ENCODE data around the gene IL2RA. TPM values are rescaled to one million over a fixed set of nuclear protein-coding genes. Genes with fewer than 3 reads are reported as not detected.

The IL2RA gene
- polyA plus RNA-seq, 1 experiment: not detected

DNA sequence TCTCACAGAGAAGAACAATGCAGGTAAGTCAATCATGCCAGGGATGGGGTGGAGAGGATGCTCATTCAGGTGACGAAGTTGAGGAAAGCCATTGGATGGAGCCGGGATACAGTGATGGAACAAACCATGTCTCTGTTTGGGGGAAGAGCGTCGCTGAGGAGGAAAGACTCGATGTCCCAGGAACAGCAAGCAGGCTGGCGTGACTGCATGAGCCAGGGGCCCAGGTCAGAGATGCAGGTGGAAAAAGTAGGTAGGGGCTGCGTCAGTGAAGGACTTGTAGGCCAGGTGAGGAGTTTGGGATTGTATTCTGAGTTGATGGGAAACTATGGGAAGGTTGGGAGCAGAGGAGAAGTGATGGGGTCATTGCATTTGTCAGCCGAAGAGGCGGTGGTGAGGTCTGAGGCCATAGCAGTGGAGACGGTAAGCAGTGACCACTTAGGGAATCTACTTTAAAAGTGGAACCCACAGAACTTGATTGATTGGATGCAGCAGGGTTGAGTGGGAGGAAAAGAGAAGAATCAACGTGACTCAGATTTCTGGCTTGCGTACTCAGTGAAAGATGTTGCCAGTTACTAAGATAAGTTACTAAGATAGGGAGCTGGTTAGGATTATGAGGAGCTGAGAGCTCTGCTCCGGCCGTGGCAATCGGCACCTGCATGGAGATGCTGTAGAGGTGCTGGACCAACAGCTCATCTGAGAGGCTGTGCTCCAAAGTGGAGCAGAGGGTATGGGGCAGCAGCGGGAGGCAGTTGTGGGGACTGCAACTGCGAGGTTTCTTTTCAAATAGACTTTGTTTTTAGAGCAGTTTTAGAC lies 12.5 kb upstream of the IL2RA start:
- Histone ChIP-seq H3K36me3 (ENCODE audit: control insufficient read depth, insufficient read depth, low read length) (no peaks in the 10 kb centered on the region), H3K4me3 (ENCODE audit: low read depth, low read length) (no peak overlapping the region), H3K27me3 (ENCODE audit: control insufficient read depth, insufficient read depth, low read length) (peaks cover 3% of the 10 kb centered on the region)
- CTCF ChIA-PET: interaction anchor here (0.9 to 3.5 kb wide), 4 partner anchors 12 to 60 kb away, joined by 3 to 23 read pairs (median 10); no protein-coding TSS in a partner anchor
- TF ChIP-seq, protein P1, sequence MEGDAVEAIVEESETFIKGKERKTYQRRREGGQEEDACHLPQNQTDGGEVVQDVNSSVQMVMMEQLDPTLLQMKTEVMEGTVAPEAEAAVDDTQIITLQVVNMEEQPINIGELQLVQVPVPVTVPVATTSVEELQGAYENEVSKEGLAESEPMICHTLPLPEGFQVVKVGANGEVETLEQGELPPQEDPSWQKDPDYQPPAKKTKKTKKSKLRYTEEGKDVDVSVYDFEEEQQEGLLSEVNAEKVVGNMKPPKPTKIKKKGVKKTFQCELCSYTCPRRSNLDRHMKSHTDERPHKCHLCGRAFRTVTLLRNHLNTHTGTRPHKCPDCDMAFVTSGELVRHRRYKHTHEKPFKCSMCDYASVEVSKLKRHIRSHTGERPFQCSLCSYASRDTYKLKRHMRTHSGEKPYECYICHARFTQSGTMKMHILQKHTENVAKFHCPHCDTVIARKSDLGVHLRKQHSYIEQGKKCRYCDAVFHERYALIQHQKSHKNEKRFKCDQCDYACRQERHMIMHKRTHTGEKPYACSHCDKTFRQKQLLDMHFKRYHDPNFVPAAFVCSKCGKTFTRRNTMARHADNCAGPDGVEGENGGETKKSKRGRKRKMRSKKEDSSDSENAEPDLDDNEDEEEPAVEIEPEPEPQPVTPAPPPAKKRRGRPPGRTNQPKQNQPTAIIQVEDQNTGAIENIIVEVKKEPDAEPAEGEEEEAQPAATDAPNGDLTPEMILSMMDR (IDR thresholded peaks at IDR 0.05; ENCODE audit: insufficient read depth, low read depth, low read length): no peak
- no peak for DNase-seq (ENCODE audit: low read depth)
- POLR2A ChIA-PET: no interaction called here

DNA sequence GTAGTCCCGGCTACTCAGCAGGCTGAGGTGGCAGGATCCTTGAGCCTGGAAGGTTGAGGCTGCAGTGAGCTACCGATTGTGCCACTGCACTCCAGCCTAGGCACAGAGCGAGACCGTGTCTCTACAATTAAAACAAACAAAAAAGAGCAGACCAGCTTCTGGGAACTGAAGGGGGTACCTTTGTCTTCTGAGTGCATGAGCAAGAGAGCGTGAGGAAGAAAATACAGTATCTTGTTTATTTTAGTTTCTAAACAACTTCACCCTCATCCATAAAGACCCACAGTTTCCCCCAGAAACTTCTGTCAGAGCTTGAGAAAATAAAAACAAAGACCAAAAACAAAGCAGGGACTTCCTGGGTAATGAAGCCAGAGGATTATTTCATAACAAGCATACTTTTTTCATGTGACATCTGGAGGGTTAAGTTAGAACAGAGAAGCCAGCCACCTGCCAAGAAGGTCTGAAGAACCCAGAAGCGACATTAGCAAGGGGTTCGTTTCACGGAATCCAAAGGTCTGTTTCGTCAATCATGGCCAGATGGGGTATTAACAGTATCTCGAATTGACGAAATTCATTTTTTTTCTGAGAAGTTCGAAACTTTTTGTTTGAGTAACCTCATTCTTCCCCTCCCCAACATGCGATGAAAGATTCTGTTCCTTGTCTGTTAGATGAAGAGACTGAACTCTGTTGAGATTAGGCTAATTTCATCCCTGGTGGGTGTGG lies 10.2 kb upstream of the IL2RA start:
- ChIA-PET CTCF (interaction anchor here (1.0 to 3.5 kb wide), 2 partner anchors 9 to 14 kb away, joined by 3 to 18 read pairs; no protein-coding TSS in a partner anchor), POLR2A (no interaction called here)
- Histone ChIP-seq H3K27me3 (ENCODE audit: control insufficient read depth, insufficient read depth, low read length) (peaks cover 7% of the 10 kb centered on the region), H3K36me3 (ENCODE audit: control insufficient read depth, insufficient read depth, low read length) (no peaks in the 10 kb centered on the region), H3K4me3 (ENCODE audit: low read depth, low read length) (no peak overlapping the region)
- DNase-seq (ENCODE audit: low read depth): no peak
- TF ChIP-seq, protein P1 (IDR thresholded peaks at IDR 0.05; ENCODE audit: insufficient read depth, low read depth, low read length): no peak

DNA sequence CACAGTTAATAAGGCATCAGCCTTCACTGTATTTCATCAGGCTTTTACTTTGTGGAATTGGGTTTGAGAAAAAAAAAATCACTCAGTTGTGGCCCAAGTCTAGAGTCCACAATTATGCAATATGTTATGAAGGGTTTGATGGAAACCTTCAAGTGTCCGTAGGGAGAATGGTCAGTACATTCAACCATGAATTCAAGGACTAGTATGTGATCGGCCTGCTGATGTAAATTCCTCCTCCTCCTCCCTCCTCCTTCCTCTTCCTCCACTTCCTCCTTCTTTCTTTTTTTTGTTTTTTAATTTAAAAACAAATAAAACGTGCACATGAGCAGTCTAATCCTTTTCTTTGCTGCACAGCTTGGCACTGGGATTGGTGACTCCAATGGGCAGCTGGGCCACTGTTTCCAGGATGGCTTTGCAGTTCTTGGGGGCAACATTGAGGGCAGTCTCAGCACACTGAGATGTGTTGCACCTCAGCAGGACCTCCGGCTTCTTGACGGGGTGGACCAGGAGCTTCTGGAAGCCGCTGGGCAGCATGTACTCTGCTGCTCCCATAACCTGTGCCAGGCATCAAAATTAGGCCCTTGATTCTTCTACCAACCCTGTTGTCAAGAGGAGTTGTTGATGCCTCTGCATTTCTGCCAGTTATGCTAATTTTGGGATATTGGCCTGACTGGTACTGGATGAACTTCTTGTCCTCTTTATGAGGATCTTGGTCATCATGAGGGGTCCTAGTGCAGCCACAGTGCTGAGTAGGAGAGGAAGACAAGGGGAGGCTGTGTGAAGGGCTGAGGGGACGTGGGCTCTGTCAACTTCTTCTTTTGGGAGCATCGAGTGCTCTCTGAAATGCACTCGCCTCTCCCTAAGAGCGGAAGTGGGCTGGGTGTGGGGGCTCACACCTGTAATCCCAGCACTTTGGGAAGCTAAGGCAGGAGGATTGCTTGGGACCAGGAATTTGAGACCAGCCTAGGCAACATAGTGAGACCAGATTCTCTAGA lies 9.3 kb upstream of the IL2RA start:
- POLR2A ChIA-PET: no interaction called here
- Histone ChIP-seq H3K36me3 (ENCODE audit: control insufficient read depth, insufficient read depth, low read length) (no peaks in the 10 kb centered on the region), H3K27me3 (ENCODE audit: control insufficient read depth, insufficient read depth, low read length) (peaks cover 7% of the 10 kb centered on the region), H3K4me3 (ENCODE audit: low read depth, low read length) (no peak overlapping the region)
- TF ChIP-seq, protein P1 (IDR thresholded peaks at IDR 0.05; ENCODE audit: insufficient read depth, low read depth, low read length): no peak
- CTCF ChIA-PET: interaction anchor here (1.0 to 3.5 kb wide), 2 partner anchors 10 to 15 kb away, joined by 3 to 18 read pairs; no protein-coding TSS in a partner anchor
- DNase-seq (ENCODE audit: low read depth): no peak

DNA sequence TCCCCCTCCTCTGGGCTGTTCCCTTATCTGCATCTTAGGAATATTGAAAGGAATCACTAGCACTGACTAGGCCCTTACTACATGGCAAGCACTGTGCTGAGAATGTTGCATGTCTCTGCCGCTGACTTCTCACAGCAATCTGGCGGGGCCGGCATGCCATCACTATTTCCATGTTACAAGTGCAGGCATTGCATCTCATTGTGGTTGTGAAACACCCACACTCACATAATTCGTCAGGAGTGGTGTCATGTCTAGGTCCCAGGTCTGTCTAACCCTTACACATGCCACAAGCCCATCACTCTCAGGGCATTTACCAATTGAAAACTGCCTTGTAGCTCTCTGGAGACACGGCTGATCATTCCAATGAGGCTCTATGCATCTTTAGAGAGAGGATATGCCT lies 8.5 kb upstream of the IL2RA start:
- ChIA-PET POLR2A (no interaction called here), CTCF (interaction anchor here (1.3 kb wide), 1 partner anchor 132 kb away, joined by 3 read pairs; the partner anchor contains the start of gene PFKFB3)
- H3K4me3 ChIP-seq (ENCODE audit: low read depth, low read length): no peak overlapping the region
- no peaks in the 10 kb centered on the region for H3K36me3 ChIP-seq (ENCODE audit: control insufficient read depth, insufficient read depth, low read length)
- no peak for DNase-seq (ENCODE audit: low read depth)
- TF ChIP-seq, protein P1 (IDR thresholded peaks at IDR 0.05; ENCODE audit: insufficient read depth, low read depth, low read length): no peak
- peaks cover 7% of the 10 kb centered on the region for H3K27me3 ChIP-seq (ENCODE audit: control insufficient read depth, insufficient read depth, low read length)

Data from BJ (cell line).